CD4-positive, alpha-beta T cell treated with Interleukin-4 for 4 hours (primary cell): Measurements from ENCODE around the gene UIMC1.

ENCODE experiments used
- DNase-seq: peaks from one replicate; pipeline ENCODE4 v3.0.0-alpha.2; 2020

Gene UIMC1

GRCh38 chr5:176901260-176902101 lies 105.1 kb downstream of the UIMC1 start:
- DNase-seq, result peak; percentile 11

GRCh38 chr5:176900780-176901204 lies 105.8 kb downstream of the UIMC1 start:
- no peak for DNase-seq

- DNase-seq, result no peak
These were observed 106.4 kb downstream of the UIMC1 start for GRCh38 chr5:176899946-176900779.

- no peak for DNase-seq
These were observed 107.2 kb downstream of the UIMC1 start, which contains the start of gene HK3 for GRCh38 chr5:176899296-176899891. HK3 (minus strand) TSS chr5:176899346; CDS start chr5:176896159, 3,187 bp downstream.

GRCh38 chr5:176897263-176897662 lies 109.3 kb downstream of the UIMC1 start:
- DNase-seq, result no peak

GRCh38 chr5:176895831-176896230 lies 110.7 kb downstream of the UIMC1 start:
- DNase-seq, result no peak

- no peak for DNase-seq
These were observed 112.3 kb downstream of the UIMC1 start for GRCh38 chr5:176894298-176894697.

- DNase-seq, result no peak
These were observed 113.9 kb downstream of the UIMC1 start for GRCh38 chr5:176892663-176893062.

- DNase-seq, result no peak
These were observed 115.1 kb downstream of the UIMC1 start for GRCh38 chr5:176891331-176891958.

- no peak for DNase-seq
These were observed 115.9 kb downstream of the UIMC1 start for GRCh38 chr5:176890455-176891330.

GRCh38 chr5:176889321-176890280 lies 117.0 kb downstream of the UIMC1 start:
- DNase-seq, result no peak

- no peak for DNase-seq
These were observed 117.8 kb downstream of the UIMC1 start for GRCh38 chr5:176888865-176889165.

- no peak for DNase-seq
These were observed 118.3 kb downstream of the UIMC1 start for GRCh38 chr5:176888016-176888864.

GRCh38 chr5:176887252-176887849 lies 119.2 kb downstream of the UIMC1 start:
- DNase-seq, result no peak

GRCh38 chr5:176886336-176887251 lies 120.0 kb downstream of the UIMC1 start:
- DNase-seq, result no peak

GRCh38 chr5:176884571-176884890 lies 122.0 kb downstream of the UIMC1 start:
- no peak for DNase-seq

- DNase-seq, result no peak
These were observed 122.6 kb downstream of the UIMC1 start for GRCh38 chr5:176883700-176884570.

GRCh38 chr5:176882567-176882903 lies 124.0 kb downstream of the UIMC1 start:
- no peak for DNase-seq
